Cardiac muscle cell (in vitro differentiated cells and primary cell): Measurements from ENCODE around the gene INTS15. TPM values are rescaled to one million over a fixed set of nuclear protein-coding genes. Genes with fewer than 3 reads are reported as not detected.

Experiments used
- DNase-seq, 2 donors: peaks; one replicate each; pipeline versions ENCODE4 v3.0.0 to v3.0.0-alpha.2; 2010 to 2017; ENCODE audit warnings: low read depth in 1 of 2, low spot score in 1 of 2
- H3K27ac ChIP-seq: fragments of 200-600 bp; sonication (generic); 2 replicates; pipeline ENCODE4 v1.5.1; 2016
- H3K27me3 ChIP-seq: fragments of 200-600 bp; sonication (generic); 2 replicates; pipeline ENCODE4 v1.6.0; 2016; ENCODE audit warnings: control low read depth
- H3K36me3 ChIP-seq: fragments of 200-600 bp; sonication (generic); 2 replicates; pipeline ENCODE4 v1.5.1; 2016; ENCODE audit warnings: control low read depth
- H3K4me1 ChIP-seq: fragments of 200-600 bp; sonication (generic); 2 replicates; pipeline ENCODE4 v1.8.1; 2017; ENCODE audit warnings: low read depth, mild to moderate bottlenecking, mixed run types
- H3K4me3 ChIP-seq: fragments of 200-600 bp; sonication (generic); 2 replicates; pipeline ENCODE4 v1.5.1; 2016; ENCODE audit warnings: mild to moderate bottlenecking
- H3K9me3 ChIP-seq: fragments of 200-600 bp; sonication (generic); 2 replicates; pipeline ENCODE4 v1.5.1; 2017; ENCODE audit warnings: low read depth, mild to moderate bottlenecking, control low read depth
- polyA plus RNA-seq: library from polyadenylated mRNA; unstranded; fragments of >200 nt; fragmentation: Nextera tagmentation; extraction: Ambion mirVana; gene quantifications from 2 replicates; pipeline ENCODE4 v1.2.1, GENCODE V29; 2016
- total RNA-seq: library from RNA; depleted of rRNA; stranded (reverse); fragments of >200 nt; gene quantifications from 2 replicates; pipeline ENCODE4 v1.2.3, GENCODE V29; 2016
- TF ChIP-seq, protein P1 (sequence below): IDR thresholded peaks from 2 replicates; pipeline ENCODE4 v1.5.1; 2012; ENCODE audit warnings: low read depth, mild to moderate bottlenecking, low read length

Gene INTS15
- total and polyA plus RNA-seq, 2 experiments from 2014 or later: 25.9 to 37.8 TPM

DNA sequence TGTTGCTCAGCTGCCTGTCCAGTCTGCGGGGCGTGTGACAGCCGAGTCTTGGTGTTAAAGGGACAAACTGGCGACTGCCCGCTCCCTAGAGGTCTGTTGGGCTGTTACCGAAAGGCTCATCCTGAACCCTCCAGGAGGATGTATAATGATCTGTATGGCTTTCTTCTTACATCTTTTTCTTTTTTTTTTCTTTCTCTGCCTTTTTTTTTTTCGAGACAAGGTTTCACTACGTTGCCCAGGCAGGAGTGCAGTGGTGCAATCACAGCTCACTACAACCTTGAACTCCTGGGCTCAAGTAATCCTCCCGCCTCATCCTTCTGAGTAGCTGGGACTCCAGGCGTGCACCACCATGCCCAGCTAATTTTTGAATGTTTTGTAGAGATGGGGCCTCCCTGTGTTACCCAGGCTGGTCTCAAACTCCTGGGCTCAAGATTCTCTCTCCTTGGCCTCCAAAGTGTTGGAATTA, 857 bp downstream of the INTS15 start:
- peaks cover 4% of the 10 kb centered on the region for H3K4me1 ChIP-seq
- DNase-seq: no peak
- H3K9me3 ChIP-seq: no peaks in the 10 kb centered on the region
- TF ChIP-seq, protein P1, sequence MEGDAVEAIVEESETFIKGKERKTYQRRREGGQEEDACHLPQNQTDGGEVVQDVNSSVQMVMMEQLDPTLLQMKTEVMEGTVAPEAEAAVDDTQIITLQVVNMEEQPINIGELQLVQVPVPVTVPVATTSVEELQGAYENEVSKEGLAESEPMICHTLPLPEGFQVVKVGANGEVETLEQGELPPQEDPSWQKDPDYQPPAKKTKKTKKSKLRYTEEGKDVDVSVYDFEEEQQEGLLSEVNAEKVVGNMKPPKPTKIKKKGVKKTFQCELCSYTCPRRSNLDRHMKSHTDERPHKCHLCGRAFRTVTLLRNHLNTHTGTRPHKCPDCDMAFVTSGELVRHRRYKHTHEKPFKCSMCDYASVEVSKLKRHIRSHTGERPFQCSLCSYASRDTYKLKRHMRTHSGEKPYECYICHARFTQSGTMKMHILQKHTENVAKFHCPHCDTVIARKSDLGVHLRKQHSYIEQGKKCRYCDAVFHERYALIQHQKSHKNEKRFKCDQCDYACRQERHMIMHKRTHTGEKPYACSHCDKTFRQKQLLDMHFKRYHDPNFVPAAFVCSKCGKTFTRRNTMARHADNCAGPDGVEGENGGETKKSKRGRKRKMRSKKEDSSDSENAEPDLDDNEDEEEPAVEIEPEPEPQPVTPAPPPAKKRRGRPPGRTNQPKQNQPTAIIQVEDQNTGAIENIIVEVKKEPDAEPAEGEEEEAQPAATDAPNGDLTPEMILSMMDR: no peak
- H3K27ac ChIP-seq: peak overlapping the region; percentile 94
- H3K27me3 ChIP-seq: no peaks in the 10 kb centered on the region
- peak overlapping the region; percentile 81 for H3K4me3 ChIP-seq
- H3K36me3 ChIP-seq: peaks cover 35% of the 10 kb centered on the region

GRCh38 chr7:6600093-6600492, 10.3 kb downstream of the INTS15 start:
- Histone ChIP-seq H3K4me3 (no peak overlapping the region), H3K27ac (no peak overlapping the region), H3K36me3 (peaks cover 16% of the 10 kb centered on the region), H3K27me3 (no peaks in the 10 kb centered on the region), H3K9me3 (no peaks in the 10 kb centered on the region), H3K4me1 (no peaks in the 10 kb centered on the region)
- TF ChIP-seq, protein P1: no peak
- DNase-seq: no peak

DNA sequence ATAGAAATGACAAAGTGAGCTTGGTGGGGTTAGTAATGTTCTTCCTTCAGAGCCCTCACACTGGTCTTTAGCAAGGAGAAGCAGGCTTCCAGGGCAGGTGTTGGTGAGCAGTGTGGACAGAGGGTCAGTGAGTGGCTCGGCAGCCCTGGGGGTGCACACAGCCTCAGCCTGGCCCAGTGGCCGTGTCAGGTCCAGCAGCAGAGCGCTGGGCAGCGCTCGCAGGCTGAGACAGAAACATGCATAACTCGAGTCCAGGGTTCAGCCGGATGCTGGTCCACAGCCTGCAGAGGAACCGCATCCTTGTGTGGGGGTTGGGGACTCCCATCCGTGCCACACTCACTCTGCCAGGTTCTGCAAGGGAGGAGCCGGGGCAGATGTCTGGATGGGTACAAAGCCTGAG, 14.6 kb downstream of the INTS15 start:
- Histone ChIP-seq H3K4me3 (no peak overlapping the region), H3K27me3 (no peaks in the 10 kb centered on the region), H3K9me3 (no peaks in the 10 kb centered on the region), H3K4me1 (no peaks in the 10 kb centered on the region), H3K27ac (no peak overlapping the region), H3K36me3 (peaks cover 3% of the 10 kb centered on the region)
- TF ChIP-seq, protein P1: no peak
- DNase-seq: no peak

- H3K27ac ChIP-seq: no peak overlapping the region
- H3K4me1 ChIP-seq: no peaks in the 10 kb centered on the region
- H3K9me3 ChIP-seq: no peaks in the 10 kb centered on the region
- DNase-seq: no peak
- H3K36me3 ChIP-seq: no peaks in the 10 kb centered on the region
- TF ChIP-seq, protein P1: no peak
- no peak overlapping the region for H3K4me3 ChIP-seq
- no peaks in the 10 kb centered on the region for H3K27me3 ChIP-seq
Observed at GRCh38 chr7:6606866-6607583, 17.2 kb downstream of the INTS15 start.

- H3K4me1 ChIP-seq: no peaks in the 10 kb centered on the region
- H3K36me3 ChIP-seq: no peaks in the 10 kb centered on the region
- TF ChIP-seq, protein P1: no peak
- H3K27me3 ChIP-seq: no peaks in the 10 kb centered on the region
- no peak for DNase-seq
- no peak overlapping the region for H3K27ac ChIP-seq
- no peaks in the 10 kb centered on the region for H3K9me3 ChIP-seq
- H3K4me3 ChIP-seq: no peak overlapping the region
Observed at GRCh38 chr7:6607651-6608051, 17.8 kb downstream of the INTS15 start.
